Esophagus mucosa (tissue), 1 donor: ENCODE results near the gene KPNB1. TPM values are rescaled to one million over a fixed set of nuclear protein-coding genes. Genes with fewer than 3 reads are reported as not detected.

Experiments used
- ATAC-seq: fragments of 200-7000 bp; cut with Tn5 transposase; one replicate; pipeline ENCODE4 v1.9.1; 2020
- total RNA-seq: library from RNA; stranded (reverse); gene quantifications from one replicate; pipeline ENCODE4 v1.2.4, GENCODE V29; 2023
- donor health status: DM: yes; HTN: yes; CAD: no.

The KPNB1 gene
- 232 TPM for total RNA-seq

- ATAC-seq, result peak; percentile 94
Measured at GRCh38 chr17:47649153-47649971, at the start of gene KPNB1. Gene KPNB1, plus strand, starts transcription at chr17:47649919. Its CDS starts 326 bp downstream, at chr17:47650245.

- ATAC-seq, result no peak
Measured at GRCh38 chr17:47603830-47604597, 45.7 kb upstream of the KPNB1 start.

- no peak for ATAC-seq
Measured at GRCh38 chr17:47604598-47604927, 45.2 kb upstream of the KPNB1 start.

DNA sequence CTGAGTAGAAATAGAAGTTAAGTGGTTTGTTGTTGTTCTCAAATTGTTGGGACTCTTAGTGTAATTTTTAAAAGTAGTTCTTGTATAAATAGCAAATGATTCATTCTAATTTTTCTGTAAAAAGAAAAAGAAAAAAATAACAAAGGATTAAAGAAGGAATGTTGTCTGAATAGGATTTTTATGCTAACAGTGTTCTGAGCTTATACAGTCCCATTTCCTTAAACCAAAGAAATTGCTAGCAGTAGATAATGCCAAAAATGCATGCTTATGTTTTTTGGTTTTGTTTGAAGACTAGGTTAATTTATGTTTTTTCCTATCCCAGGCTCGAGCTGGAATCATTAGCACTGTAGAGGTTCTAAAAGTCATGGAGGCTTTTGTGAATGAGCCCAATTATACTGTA, 44.7 kb upstream of the KPNB1 start:
- no peak for ATAC-seq

DNA sequence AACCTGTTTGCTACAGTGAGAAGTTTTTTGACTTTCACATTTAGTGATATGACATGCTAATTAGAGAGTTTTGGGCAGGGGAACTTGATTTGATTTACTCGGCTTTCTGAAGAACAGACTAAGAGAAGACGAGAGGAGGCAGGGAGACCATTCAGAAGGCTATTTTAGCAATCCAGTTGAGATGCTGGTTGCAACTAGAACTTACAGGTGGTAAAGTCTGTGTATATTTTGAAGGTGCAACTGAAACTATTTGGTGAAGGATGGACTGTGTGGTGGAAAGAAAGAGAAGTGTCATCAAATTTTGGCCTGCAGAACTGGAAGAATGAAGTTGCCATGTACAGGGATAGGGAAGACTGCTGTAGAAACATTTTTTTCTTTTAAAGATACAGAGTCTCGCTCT, 42.2 kb upstream of the KPNB1 start:
- no peak for ATAC-seq

- no peak for ATAC-seq
Measured at GRCh38 chr17:47611372-47612350, 38.1 kb upstream of the KPNB1 start.

- peak; percentile 35 for ATAC-seq
Measured at GRCh38 chr17:47615766-47616424, 33.8 kb upstream of the KPNB1 start.

DNA sequence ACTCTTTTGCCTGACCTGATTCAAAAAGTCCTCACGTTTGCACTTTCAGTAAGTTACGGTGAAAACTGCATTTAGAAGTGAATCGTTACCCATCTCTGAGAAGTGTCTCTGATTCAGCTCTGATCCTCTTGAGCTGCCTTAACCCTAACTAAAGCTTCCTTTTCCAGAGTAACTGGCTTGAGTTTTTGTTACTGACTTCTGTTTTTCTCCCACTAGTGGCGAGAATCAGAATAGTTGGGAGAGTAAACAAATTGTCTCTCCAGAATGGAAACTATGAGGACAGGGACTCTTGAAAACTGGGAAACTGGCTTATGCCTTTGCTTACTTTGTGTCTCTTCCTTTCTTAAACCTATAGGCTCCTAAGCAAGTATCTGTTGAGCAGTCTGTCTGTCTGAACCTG, 31.3 kb upstream of the KPNB1 start:
- ATAC-seq, result no peak

DNA sequence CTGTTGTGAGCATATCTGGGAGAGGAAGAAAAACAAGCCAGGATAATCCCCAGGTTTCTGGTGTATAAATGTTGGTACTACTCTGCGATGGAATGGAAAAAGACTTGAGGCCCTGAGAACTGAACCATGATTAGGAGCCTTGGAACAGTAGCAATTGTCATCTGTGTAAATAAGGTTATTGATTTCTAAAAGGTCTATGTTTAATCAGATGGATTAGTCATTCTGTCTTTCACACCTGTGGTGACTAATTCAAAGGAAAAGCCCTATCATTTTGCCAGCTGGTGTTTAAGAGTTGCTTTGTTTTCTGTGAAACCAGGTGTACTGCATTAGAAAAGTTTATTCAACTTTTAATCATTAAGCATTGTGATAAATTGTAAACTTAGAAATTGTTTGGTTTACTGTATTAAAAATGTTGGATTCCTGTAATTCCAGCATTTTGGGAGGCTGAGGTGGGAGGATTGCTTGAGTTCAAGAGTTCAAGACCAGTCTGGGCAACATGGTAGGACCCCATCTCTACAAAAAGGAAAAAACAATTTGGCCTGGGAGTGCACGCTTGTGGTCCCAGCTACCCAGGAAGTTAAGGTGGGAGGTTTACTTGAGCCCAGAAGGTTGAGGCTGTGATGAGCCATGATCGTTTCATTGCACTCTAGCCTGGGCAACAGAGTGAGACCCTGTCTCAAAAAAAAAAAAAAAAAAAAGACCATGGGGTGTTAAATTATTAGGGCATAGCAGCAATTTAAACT, 29.0 kb upstream of the KPNB1 start:
- ATAC-seq, result peak; percentile 27

GRCh38 chr17:47621293-47622179, 28.2 kb upstream of the KPNB1 start:
- peak; percentile 47 for ATAC-seq

DNA sequence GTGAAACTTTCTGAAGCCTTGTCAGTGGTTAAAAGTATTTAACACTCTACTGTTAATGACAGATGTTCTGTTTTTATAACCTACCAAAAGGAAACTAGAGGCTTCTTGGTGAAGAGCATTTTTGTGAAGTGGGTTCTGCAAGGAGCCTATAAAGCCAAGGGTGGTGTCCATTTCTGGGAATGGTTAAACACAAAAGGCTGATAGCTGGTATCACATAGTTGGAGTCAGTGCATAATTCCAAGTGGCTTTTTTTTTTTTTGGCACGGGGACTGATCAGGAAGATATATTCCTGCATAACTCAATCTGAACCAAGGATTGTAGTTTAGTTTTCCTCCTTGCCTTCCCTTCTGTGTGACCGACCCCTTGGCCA, 27.6 kb upstream of the KPNB1 start:
- no peak for ATAC-seq

DNA sequence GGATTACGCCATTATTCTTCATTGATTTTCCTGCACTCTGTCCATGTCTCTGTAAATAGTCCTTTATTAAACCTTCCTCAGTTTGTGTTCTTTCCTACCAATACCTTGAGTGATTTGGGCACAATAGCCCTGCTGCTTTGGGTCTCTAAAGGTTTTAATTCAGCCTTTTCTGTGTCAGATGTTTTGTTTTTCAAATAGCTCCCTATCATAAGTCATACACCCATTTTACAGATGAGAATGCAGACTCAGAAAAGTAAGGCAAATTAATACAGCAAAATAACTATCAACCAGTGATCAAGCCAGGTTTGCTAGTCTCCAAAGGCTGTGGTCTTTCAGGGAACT, 25.0 kb upstream of the KPNB1 start:
- ATAC-seq, result no peak

GRCh38 chr17:47628014-47628566, 21.6 kb upstream of the KPNB1 start:
- ATAC-seq, result peak; percentile 27

- ATAC-seq, result peak; percentile 36
Measured at GRCh38 chr17:47629826-47630225, 19.9 kb upstream of the KPNB1 start.

DNA sequence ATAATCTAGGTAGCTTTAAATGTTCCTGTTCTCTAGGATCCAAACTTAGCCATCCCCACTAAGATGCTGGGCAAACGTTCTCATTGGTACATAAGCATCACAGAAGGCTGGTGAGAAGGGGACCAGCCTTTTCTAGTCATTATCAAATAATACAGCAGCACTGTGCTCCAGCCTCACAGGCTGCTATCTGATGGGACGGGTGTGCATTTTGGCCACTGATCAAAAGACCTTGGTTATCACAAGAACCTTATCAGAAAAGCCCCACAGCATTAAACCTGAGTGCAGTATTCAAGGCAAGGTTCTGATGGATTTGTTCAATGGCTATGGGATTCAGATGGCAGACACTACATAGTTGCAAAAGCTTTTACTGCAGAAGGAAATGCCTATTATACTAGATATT, 19.1 kb upstream of the KPNB1 start:
- ATAC-seq, result no peak

DNA sequence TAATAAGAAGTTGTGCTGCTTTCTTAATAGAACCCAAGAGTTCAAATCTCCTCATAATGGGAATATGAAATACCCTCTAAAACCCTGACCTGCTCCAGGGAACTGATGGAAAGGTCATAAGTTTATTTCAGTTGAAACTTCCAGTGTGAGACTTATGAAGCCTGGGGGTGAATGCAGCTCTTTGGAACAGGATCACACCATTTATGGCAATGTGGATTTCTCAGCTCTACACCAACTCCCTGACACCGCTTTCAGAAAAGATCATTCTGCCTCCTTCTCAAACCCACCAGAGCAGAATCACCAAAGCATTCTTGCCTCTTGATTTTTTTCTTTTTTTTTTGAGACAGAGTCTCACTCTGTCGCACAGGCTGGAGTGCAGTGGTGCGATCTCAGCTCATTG, 16.7 kb upstream of the KPNB1 start:
- ATAC-seq, result no peak

DNA sequence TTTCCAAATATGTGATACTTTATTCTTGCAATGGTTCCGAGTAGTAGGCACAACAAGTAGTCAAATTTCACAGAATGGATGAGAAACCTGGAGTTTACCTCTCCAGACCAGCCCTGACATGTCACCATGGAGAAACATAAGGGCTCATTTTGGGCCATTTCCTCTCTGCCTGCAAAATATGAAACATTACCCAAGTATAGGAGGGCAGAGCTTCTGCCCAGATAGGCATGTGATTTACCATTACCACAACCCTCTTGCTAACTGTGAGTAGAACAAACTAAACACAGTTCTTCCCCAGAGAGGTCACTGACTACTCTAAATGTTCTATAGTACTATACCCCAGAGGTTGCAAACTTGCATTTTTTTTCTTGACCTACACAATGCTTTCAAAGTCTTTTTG, 15.7 kb upstream of the KPNB1 start:
- ATAC-seq, result no peak

GRCh38 chr17:47634870-47635269, 14.8 kb upstream of the KPNB1 start:
- no peak for ATAC-seq

DNA sequence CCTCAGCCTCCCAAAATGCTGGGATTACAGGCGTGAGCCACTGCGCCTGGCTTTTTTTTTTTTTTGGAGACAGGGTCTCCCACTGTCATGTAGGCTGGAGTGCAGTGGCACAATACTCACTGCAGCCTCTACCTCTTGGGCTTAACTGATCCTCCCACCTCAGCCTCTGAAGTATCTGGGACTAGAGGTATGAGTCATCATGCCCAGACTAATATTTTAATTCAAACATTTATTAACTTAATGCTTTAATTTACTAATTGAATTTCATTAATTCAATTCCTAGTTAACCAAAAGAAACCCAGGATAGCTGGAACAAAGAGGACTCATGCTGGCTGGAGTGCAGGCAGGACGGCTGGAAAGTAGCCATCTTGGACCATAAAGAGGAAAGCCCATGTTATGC, 14.0 kb upstream of the KPNB1 start:
- ATAC-seq, result no peak

GRCh38 chr17:47636273-47637030, 13.3 kb upstream of the KPNB1 start:
- ATAC-seq, result no peak
